T47D (cell line): Measurements from ENCODE around the gene OR2M7.

ENCODE experiments used
- DNase-seq, 2 experiments: peaks; one replicate each; pipeline versions ENCODE4 v3.0.0 to v3.0.0-alpha.2; 2011 to 2012; ENCODE audit warnings: low read depth in 1 of 2, low spot score in 1 of 2
- JUND ChIP-seq: IDR thresholded peaks from 2 replicates; pipeline ENCODE4 v1.6.1; 2012; ENCODE audit warnings: low read depth
- in situ Hi-C: cut with HindIII; loops from 2 replicates; pipeline ENCODE4 v1.10.0; 2016; ENCODE audit warnings: low sequenced_read_pairs, low pct_unique_long_range_greater_than_20kb

The OR2M7 gene

GRCh38 chr1:248277876-248278275 is 46.5 kb downstream of the OR2M7 start, which contains the start of gene OR2T33:
Gene OR2T33 (minus strand): TSS chr1:248277976. CDS start chr1:248273814, 4,162 bp downstream.
- TF ChIP-seq JUND: no peak
- in situ Hi-C loops: no loop called here
- no peak for DNase-seq
